K562 (cell line): ENCODE measurements around the gene HSPA5. TPM values are rescaled to one million over a fixed set of nuclear protein-coding genes. Genes with fewer than 3 reads are reported as not detected.
A peak's percentile ranks its signal among the peaks of the same experiment; 100 is the strongest.

Experiments used
- C11orf30 ChIP-seq: fragments of 450-650 bp; IDR thresholded peaks from 2 replicates; pipeline ENCODE4 v1.6.1; 2016; ENCODE audit warnings: low read depth, mild to moderate bottlenecking
- CEBPG ChIP-seq, 3 experiments: fragments of 200-800 bp in 1 of 3; sonication (Bioruptor generic) in 1 of 3; sonication (generic) in 1 of 3; formaldehyde crosslinking in 1 of 3; IDR thresholded peaks in 2 of 3; conservative IDR thresholded peaks in 1 of 3; 2 replicates each; pipeline versions ENCODE4 v1.6.1 to v1.8.0; 2016 to 2022; ENCODE audit warnings: missing compliant biosample characterization in 2 of 3, missing genetic modification characterization in 2 of 3, mild to moderate bottlenecking in 1 of 3, missing genetic modification reagents in 1 of 3
- EZH2 ChIP-seq: IDR thresholded peaks from 2 replicates; pipeline ENCODE4 v1.6.1; 2012; ENCODE audit warnings: low read depth, mild to moderate bottlenecking, inconsistent platforms, low read length, borderline replicate concordance
- FOXA3 ChIP-seq, 2 experiments: fragments of 450-650 bp in 1 of 2; sonication (generic) in 1 of 2; formaldehyde crosslinking; IDR thresholded peaks in 1 of 2; conservative IDR thresholded peaks in 1 of 2; 2 replicates each; pipeline versions ENCODE4 v1.4.0 to v1.8.0; 2020 to 2022; ENCODE audit warnings: mild to moderate bottlenecking in 2 of 2, missing genetic modification reagents in 1 of 2
- FOXP1 ChIP-seq: sonication (generic); formaldehyde crosslinking; IDR thresholded peaks from 2 replicates; pipeline ENCODE4 v1.8.0; 2022; ENCODE audit warnings: mild to moderate bottlenecking, missing genetic modification reagents
- HDAC2 ChIP-seq: fragments of 450-650 bp; IDR thresholded peaks from 2 replicates; pipeline ENCODE4 v1.6.1; 2016; ENCODE audit warnings: mild to moderate bottlenecking
- KLF10 ChIP-seq: fragments of 250-450 bp; sonication (Bioruptor Pico); IDR thresholded peaks from 2 replicates; pipeline ENCODE4 v1.6.1; 2021; ENCODE audit warnings: matching md5 sums
- LARP7 ChIP-seq: fragments of 450-650 bp; IDR thresholded peaks from 2 replicates; pipeline ENCODE4 v1.6.1; 2016
- NR1H2 ChIP-seq: sonication (generic); formaldehyde crosslinking; IDR thresholded peaks from 2 replicates; pipeline ENCODE4 v1.4.0; 2020; ENCODE audit warnings: mild to moderate bottlenecking, missing genetic modification reagents
- PHB2 ChIP-seq: fragments of 450-650 bp; IDR thresholded peaks from 2 replicates; pipeline ENCODE4 v1.6.1; 2017; ENCODE audit warnings: low read depth
- PTTG1 ChIP-seq: fragments of 450-650 bp; IDR thresholded peaks from 2 replicates; pipeline ENCODE4 v1.6.1; 2016; ENCODE audit warnings: low read depth, mild to moderate bottlenecking, missing genetic modification characterization, missing compliant biosample characterization
- RAD51 ChIP-seq: fragments of 450-650 bp; IDR thresholded peaks from 2 replicates; pipeline ENCODE4 v1.7.1; 2016; ENCODE audit warnings: low read depth, mild to moderate bottlenecking, borderline replicate concordance
- RBM25 ChIP-seq: fragments of 200-400 bp; formaldehyde crosslinking; IDR thresholded peaks from 2 replicates; pipeline ENCODE4 v1.6.1; 2018; ENCODE audit warnings: low read length, low read depth, moderate library complexity; ENCODE audit not compliant: severe bottlenecking
- RBM39 ChIP-seq: fragments of 200-400 bp; formaldehyde crosslinking; optimal IDR thresholded peaks from 2 replicates; pipeline ENCODE3; 2018; ENCODE audit warnings: low read depth, low read length
- RFX7 ChIP-seq: fragments of 250-450 bp; sonication (Bioruptor Pico); IDR thresholded peaks from 2 replicates; pipeline ENCODE4 v1.5.1; 2021; ENCODE audit warnings: mild to moderate bottlenecking
- SIRT6 ChIP-seq: IDR thresholded peaks from one replicate; pipeline ENCODE4 v1.6.1; 2012; ENCODE audit warnings: low read depth, mild to moderate bottlenecking, control low read depth, inconsistent platforms, low read length, moderate library complexity
- SIX5 ChIP-seq, 2 experiments: IDR thresholded peaks; 2 replicates each; pipeline ENCODE4 v1.6.1; 2011; ENCODE audit warnings: low read length in 2 of 2, borderline replicate concordance in 1 of 2, low read depth in 1 of 2, mild to moderate bottlenecking in 1 of 2, moderate library complexity in 1 of 2; ENCODE audit not compliant: insufficient read depth in 1 of 2
- STAT5B ChIP-seq: fragments of 250-450 bp; sonication (Bioruptor Pico); IDR thresholded peaks from 2 replicates; pipeline ENCODE4 v1.8.0; 2021; ENCODE audit warnings: mild to moderate bottlenecking, inconsistent platforms
- TEAD1 ChIP-seq, 2 experiments: fragments of 450-650 bp in 1 of 2; sonication (generic) in 1 of 2; formaldehyde crosslinking; IDR thresholded peaks; 2 replicates each; pipeline versions ENCODE4 v1.4.0 to v1.8.0; 2020 to 2022; ENCODE audit warnings: mild to moderate bottlenecking in 2 of 2, missing genetic modification reagents in 1 of 2
- ZNF197 ChIP-seq: fragments of 200-800 bp; sonication (Bioruptor generic); IDR thresholded peaks from 2 replicates; pipeline ENCODE4 v1.6.1; 2016; ENCODE audit warnings: low read depth, missing genetic modification characterization, missing compliant biosample characterization
- ZNF57 ChIP-seq: fragments of 450-650 bp; formaldehyde crosslinking; IDR thresholded peaks from 2 replicates; pipeline ENCODE4 v1.4.0; 2020; ENCODE audit warnings: mild to moderate bottlenecking, moderate library complexity
- ZNF583 ChIP-seq: fragments of 250-450 bp; sonication (Bioruptor Pico); IDR thresholded peaks from 2 replicates; pipeline ENCODE4 v1.4.0; 2020
- ZNF780A ChIP-seq: fragments of 250-450 bp; sonication (Bioruptor Pico); IDR thresholded peaks from 2 replicates; pipeline ENCODE4 v1.5.0; 2021; ENCODE audit warnings: mild to moderate bottlenecking
- polyA plus RNA-seq, 8 experiments: library from polyadenylated mRNA; depleted of rRNA in 4 of 8; stranded (reverse) in 5 of 8; unstranded in 3 of 8; fragments of >200 nt; fragmentation: Nextera tagmentation in 2 of 8; fragmentation: Illumina TruSeq in 1 of 8; extraction: Ambion mirVana in 2 of 8; extraction: Trizol in 1 of 8; gene quantifications; 2 replicates each; pipeline versions ENCODE4 v1.2.1 to v1.2.3, GENCODE V29; 2011 to 2014; ENCODE audit warnings: inconsistent platforms in 1 of 8, missing spikeins in 1 of 8
- total RNA-seq, 7 experiments: library from RNA; depleted of rRNA in 6 of 7; stranded (reverse); fragments of >200 nt in 6 of 7; fragmentation: Illumina TruSeq in 2 of 7; extraction: Trizol in 2 of 7; gene quantifications; 2 replicates each; pipeline versions ENCODE4 v1.2.1 to v1.2.3, GENCODE V29; 2011 to 2021; ENCODE audit warnings: low replicate concordance in 1 of 7
- TF ChIP-seq, protein P1 (sequence below): fragments of 450-650 bp; IDR thresholded peaks from 2 replicates; pipeline ENCODE4 v1.7.0; 2016; ENCODE audit warnings: borderline replicate concordance
- TF ChIP-seq, protein P2 (sequence below), 2 experiments: fragments of 450-650 bp in 1 of 2; sonication (generic) in 1 of 2; formaldehyde crosslinking; conservative IDR thresholded peaks; 2 replicates each; pipeline versions ENCODE4 v1.4.0 to v1.8.1; 2020 to 2022; ENCODE audit warnings: mild to moderate bottlenecking in 1 of 2, missing genetic modification reagents in 1 of 2
- TF ChIP-seq, protein P3 (sequence below): fragments of 450-650 bp; formaldehyde crosslinking; IDR thresholded peaks from 2 replicates; pipeline ENCODE4 v1.4.0; 2022; ENCODE audit warnings: missing genetic modification characterization

The HSPA5 gene
- total and polyA plus RNA-seq, 9 of the 15 experiments (the other 6 are each of a cell fraction or from before 2014, with no cell fraction given), result 48.0 to 265 (median 113) TPM

DNA sequence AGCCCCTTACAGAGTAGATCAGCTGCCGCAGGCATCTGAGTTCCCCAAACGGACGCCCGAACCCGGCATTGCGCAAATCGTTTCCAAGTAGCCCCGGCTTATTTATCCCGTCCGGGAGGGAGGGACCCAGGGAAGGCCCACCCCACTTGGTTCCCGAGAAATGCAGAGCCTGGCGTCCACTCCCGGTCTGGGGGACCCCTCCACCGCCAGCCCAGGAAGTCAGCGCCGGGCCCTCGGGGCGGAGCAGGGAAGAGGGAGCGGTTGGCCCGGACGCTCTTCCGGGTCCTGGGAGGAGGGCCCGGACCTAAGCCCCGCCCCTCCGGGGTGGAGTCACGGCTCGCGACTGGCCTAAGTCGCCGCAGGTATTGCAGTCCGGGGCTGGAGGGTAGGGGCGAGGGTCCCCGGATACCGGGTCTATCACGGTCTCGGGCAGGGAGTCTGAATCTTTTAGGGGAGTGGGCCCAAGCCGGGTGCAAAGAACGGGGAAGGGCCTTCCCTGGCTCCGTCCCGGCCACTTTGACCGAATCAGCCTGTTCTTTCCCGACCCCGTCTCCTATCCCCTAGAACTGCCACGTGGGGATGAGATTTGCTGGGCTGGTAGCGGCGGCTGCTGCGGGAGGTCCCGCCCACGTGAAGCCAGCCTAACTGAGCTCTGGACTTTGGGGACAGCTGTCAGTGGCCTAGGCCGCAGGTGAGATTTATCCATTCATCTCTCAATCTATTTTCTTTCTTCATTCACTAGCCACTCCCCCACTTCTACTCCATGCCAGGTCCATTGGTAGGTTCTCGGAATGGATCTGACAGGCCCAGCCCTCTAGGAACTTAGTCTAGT is 40.7 kb downstream of the HSPA5 start, which contains the start of gene RABEPK (continued):
- TF ChIP-seq, protein P1, sequence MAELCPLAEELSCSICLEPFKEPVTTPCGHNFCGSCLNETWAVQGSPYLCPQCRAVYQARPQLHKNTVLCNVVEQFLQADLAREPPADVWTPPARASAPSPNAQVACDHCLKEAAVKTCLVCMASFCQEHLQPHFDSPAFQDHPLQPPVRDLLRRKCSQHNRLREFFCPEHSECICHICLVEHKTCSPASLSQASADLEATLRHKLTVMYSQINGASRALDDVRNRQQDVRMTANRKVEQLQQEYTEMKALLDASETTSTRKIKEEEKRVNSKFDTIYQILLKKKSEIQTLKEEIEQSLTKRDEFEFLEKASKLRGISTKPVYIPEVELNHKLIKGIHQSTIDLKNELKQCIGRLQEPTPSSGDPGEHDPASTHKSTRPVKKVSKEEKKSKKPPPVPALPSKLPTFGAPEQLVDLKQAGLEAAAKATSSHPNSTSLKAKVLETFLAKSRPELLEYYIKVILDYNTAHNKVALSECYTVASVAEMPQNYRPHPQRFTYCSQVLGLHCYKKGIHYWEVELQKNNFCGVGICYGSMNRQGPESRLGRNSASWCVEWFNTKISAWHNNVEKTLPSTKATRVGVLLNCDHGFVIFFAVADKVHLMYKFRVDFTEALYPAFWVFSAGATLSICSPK, result no peak
- no peak for TF ChIP-seq STAT5B (CRISPR knock-in tag)
- peak; percentile 87 for TF ChIP-seq HDAC2
- TF ChIP-seq, protein P2, sequence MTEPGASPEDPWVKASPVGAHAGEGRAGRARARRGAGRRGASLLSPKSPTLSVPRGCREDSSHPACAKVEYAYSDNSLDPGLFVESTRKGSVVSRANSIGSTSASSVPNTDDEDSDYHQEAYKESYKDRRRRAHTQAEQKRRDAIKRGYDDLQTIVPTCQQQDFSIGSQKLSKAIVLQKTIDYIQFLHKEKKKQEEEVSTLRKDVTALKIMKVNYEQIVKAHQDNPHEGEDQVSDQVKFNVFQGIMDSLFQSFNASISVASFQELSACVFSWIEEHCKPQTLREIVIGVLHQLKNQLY (CRISPR knock-in tag; conservative IDR thresholded peaks at IDR 0.05), result no peak
- no peak for TF ChIP-seq FOXP1 (CRISPR knock-in tag)
- TF ChIP-seq EZH2, result no peak
- no peak for TF ChIP-seq ZNF583 (CRISPR knock-in tag)
- TF ChIP-seq RFX7 (CRISPR knock-in tag), result no peak
- TF ChIP-seq PTTG1 (tag), result no peak
- TF ChIP-seq SIRT6, result no peak
- no peak for TF ChIP-seq KLF10 (CRISPR knock-in tag)
- TF ChIP-seq RBM39, result peak; percentile 46
- no peak for TF ChIP-seq RBM25
- TF ChIP-seq ZNF197, result no peak
- no peak for TF ChIP-seq ZNF57 (CRISPR knock-in tag)
- TF ChIP-seq, protein P3, sequence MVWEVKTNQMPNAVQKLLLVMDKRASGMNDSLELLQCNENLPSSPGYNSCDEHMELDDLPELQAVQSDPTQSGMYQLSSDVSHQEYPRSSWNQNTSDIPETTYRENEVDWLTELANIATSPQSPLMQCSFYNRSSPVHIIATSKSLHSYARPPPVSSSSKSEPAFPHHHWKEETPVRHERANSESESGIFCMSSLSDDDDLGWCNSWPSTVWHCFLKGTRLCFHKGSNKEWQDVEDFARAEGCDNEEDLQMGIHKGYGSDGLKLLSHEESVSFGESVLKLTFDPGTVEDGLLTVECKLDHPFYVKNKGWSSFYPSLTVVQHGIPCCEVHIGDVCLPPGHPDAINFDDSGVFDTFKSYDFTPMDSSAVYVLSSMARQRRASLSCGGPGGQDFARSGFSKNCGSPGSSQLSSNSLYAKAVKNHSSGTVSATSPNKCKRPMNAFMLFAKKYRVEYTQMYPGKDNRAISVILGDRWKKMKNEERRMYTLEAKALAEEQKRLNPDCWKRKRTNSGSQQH (CRISPR knock-in tag), result no peak
- TF ChIP-seq RAD51, result 0 out of 2 replicates have a peak, but pooled peaks have one; percentile 48
- TF ChIP-seq LARP7, result no peak
- TF ChIP-seq PHB2, result no peak
- no peak for TF ChIP-seq NR1H2 (CRISPR knock-in tag)
- TF ChIP-seq SIX5 (IDR thresholded peaks at IDR 0.05; ENCODE audit: borderline replicate concordance in 1 of 2, insufficient read depth in 1 of 2, low read depth in 1 of 2, low read length in 2 of 2), result no peak
- no peak for TF ChIP-seq FOXA3 (CRISPR knock-in tag; conservative IDR thresholded peaks at IDR 0.05 in 1 of 2, IDR thresholded peaks at IDR 0.05 in 1 of 2)
- TF ChIP-seq C11orf30, result no peak
- TF ChIP-seq CEBPG (CRISPR knock-in tag; IDR thresholded peaks at IDR 0.05), result peak; percentile 76
- peak; percentile 78 to 94 for TF ChIP-seq CEBPG (tag; conservative IDR thresholded peaks at IDR 0.05 in 1 of 2, IDR thresholded peaks at IDR 0.05 in 1 of 2)
- TF ChIP-seq TEAD1 (CRISPR knock-in tag; IDR thresholded peaks at IDR 0.05), result no peak
- no peak for TF ChIP-seq ZNF780A
